D721Med (cell line): ENCODE data around the gene ALDH3A2.

Experiments used
- DNase-seq: peaks from one replicate; pipeline ENCODE4 v3.0.0; 2011; ENCODE audit warnings: low spot score; ENCODE audit not compliant: insufficient read length
- FAIRE-seq: peaks from 2 replicates; lab custom pipeline; 2011; peaks lifted over from hg19 to GRCh38; lab: Jason Lieb, UNC
- TF ChIP-seq, protein P1 (sequence below): IDR thresholded peaks from 2 replicates; pipeline ENCODE4 v1.5.1; 2012; ENCODE audit warnings: mild to moderate bottlenecking, control low read depth; ENCODE audit not compliant: insufficient read depth; ENCODE audit errors: missing control alignments

Gene ALDH3A2

DNA sequence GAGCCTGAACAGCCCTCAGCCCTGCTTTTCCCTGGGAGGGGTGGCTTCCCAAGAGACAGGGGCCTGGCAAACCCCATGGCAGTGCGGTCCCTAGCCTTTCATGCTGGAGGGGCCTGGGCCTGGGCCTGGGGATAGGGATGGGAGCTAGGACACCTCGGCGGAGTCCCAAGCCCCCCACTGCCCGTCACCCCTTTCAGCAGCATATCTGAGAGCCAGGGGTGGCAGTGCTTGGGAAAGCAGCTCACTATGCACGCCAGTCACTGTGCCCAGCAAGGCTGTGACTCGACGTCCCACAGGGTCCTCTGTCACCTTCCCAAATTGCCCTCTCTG, 68.4 kb downstream of the ALDH3A2 start:
- no peak for FAIRE-seq
- TF ChIP-seq, protein P1, sequence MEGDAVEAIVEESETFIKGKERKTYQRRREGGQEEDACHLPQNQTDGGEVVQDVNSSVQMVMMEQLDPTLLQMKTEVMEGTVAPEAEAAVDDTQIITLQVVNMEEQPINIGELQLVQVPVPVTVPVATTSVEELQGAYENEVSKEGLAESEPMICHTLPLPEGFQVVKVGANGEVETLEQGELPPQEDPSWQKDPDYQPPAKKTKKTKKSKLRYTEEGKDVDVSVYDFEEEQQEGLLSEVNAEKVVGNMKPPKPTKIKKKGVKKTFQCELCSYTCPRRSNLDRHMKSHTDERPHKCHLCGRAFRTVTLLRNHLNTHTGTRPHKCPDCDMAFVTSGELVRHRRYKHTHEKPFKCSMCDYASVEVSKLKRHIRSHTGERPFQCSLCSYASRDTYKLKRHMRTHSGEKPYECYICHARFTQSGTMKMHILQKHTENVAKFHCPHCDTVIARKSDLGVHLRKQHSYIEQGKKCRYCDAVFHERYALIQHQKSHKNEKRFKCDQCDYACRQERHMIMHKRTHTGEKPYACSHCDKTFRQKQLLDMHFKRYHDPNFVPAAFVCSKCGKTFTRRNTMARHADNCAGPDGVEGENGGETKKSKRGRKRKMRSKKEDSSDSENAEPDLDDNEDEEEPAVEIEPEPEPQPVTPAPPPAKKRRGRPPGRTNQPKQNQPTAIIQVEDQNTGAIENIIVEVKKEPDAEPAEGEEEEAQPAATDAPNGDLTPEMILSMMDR: no peak
- DNase-seq: no peak

DNA sequence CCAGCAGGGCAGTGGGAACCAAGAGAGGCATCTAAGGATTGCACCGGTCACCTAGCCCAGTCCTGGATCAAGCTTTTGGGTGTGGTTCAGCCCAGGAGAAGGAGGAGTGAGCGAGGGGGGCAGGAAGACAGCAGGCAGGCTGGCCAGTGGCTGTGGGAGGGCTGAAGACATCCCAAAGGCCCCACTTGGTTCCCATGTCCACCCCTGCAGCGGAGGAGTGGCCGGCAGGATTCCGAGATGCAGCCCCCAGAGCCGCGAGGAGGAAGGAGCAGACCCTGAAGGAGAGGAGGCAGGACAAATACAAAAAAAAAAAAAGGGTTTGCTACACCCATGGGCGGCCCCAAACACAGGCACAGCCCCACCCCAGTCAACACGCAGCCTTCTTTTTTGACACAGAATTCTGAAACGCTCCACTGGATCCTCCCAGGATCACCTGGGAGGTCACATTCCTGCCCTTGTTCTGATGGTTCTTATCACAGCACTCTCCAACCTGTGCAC, 68.9 kb downstream of the ALDH3A2 start:
- DNase-seq: no peak
- no peak for FAIRE-seq
- TF ChIP-seq, protein P1: no peak

DNA sequence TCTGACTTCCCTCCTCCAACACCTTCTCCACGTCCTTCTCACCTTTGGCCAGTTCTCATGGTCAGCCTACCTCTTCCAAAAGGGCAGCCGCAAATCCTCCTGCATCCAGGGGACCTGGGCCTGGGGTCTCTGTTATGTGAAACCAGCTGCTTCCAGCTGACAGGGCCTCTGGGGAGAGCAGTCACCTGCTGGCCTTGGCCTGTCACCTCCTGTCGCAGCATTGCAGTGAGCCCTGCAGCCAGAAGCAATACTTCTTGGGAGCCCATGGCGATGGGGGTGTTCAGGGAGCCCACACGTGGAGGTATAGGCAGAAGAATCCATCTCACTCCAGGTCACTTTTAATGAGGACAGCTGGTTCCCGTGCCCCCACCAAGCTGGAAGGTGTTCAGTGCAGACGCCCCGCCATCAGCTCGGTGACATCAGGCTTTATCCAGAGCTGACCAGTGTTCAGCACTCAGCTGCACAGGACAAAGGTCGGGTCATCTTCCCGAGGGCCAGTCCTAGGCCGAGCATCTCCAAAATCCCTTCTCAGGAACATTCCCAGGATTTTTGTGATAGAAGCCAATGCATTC, 69.6 kb downstream of the ALDH3A2 start:
- no peak for FAIRE-seq
- DNase-seq: no peak
- TF ChIP-seq, protein P1: no peak

DNA sequence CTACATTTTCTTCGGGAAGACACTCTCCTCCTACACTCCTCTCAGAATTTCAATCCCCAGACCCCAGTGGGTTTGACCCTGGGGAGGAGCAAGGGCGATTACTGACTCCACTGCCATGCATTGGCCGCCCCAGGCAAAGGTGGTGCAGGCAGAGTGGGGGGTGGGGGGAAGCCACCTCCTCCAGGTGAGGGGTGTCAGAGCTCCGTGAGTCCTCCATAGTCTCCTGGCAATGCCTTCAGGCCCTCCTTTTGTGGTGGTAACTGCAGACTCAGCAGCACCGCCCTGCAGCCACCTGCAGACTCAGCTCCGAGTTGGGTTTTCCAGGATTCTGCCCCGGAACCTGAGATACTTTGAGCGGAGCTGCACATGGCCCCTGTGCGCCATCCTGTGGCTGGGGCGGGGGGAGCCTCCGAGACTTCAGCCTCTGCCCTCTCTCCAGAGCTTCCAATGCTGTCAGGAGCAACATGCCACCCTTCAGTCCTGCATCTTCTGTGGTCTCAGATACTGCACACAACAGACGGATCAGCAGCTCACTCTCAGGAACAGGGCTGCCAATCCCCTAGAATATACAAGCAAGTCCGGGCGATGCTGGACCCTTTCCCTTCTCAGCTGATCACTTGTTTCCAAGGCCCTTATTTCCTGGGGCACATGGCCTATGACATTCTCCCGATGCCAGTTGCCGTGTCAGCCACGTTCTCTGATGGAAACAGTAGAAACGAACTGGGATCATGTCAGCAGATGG, 70.2 kb downstream of the ALDH3A2 start:
- TF ChIP-seq, protein P1: no peak
- FAIRE-seq: no peak
- no peak for DNase-seq

DNA sequence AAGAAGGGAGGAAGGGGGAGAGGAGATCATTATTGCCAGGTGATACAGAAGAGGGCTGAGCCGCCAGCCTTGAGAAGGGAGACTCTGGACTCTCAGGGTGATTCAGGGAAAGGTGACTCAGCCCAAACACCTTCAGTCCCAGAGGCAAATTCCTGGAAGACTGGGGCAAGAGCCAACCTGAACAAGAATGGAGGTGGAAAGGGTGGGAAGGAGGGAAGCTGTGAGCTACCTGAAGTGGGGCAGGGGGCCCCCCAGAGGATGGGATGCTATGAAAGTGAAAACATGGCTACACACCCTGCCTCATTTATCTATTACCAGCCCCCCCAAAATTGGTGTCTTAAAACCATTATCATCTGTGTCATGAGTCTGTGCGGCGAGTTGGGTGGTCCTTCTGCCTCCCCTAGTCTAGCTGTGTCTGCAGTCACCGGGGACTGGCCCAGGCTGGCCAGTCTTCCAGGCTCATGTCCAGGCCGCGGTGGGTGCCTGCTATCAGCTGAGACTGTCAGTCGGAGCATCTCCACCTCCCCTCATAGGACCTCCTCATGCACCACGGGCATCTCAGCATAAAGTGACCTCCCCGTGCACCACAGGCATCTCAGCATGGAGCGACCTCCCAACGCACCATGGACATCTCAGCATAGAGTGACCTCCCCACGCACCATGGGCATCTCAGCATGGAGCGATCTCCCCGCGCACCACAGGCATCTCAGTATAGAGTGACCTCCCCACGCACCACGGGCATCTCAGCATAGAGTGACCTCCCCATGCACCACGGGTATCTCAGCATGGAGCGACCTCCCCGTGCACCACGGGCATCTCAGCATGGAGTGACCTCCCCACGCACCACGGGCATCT, 71.0 kb downstream of the ALDH3A2 start:
- FAIRE-seq: no peak
- TF ChIP-seq, protein P1: no peak
- no peak for DNase-seq

DNA sequence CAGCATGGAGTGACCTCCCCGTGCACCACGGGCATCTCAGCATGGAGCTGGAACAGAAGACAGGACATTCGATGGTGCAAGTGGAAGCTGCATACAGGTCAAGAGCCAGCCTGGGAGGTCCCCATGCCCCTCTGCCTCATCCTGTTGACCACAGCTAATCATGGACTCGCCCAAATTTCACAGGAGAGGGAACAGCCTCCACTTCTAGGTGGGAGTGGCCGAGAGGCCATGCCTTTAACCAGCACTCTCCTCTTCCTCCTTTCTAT, 71.6 kb downstream of the ALDH3A2 start:
- FAIRE-seq (no peak), DNase-seq (no peak)
- TF ChIP-seq, protein P1: no peak
